Measurements from ENCODE around the gene TPSAB1. TPM values are rescaled to one million over a fixed set of nuclear protein-coding genes. Genes with fewer than 3 reads are reported as not detected.
A peak's percentile ranks its signal among the peaks of the same experiment; 100 is the strongest.

Gene TPSAB1
- total RNA-seq, 3 donors from 2014 or later, result 0.35 TPM; not detected in 2

- no peaks in the 10 kb centered on the region for H3K4me1 Mint-ChIP-seq (ENCODE audit: low read depth)
- DNase-seq (no peak), ATAC-seq (no peak)
- H3K4me3 Mint-ChIP-seq, result no peak overlapping the region
- no peaks in the 10 kb centered on the region for H3K36me3 Mint-ChIP-seq (ENCODE audit: insufficient read depth)
- no peaks in the 10 kb centered on the region for H3K9me3 Mint-ChIP-seq
- no peaks in the 10 kb centered on the region for H3K27me3 Mint-ChIP-seq (ENCODE audit: low read depth)
Measured at GRCh38 chr16:1216296-1216619, 24.2 kb upstream of the TPSAB1 start.

- no peaks in the 10 kb centered on the region for H3K9me3 Mint-ChIP-seq
- H3K4me1 Mint-ChIP-seq (ENCODE audit: low read depth), result no peaks in the 10 kb centered on the region
- DNase-seq (no peak), ATAC-seq (no peak)
- no peaks in the 10 kb centered on the region for H3K27me3 Mint-ChIP-seq (ENCODE audit: low read depth)
- H3K36me3 Mint-ChIP-seq (ENCODE audit: insufficient read depth), result no peaks in the 10 kb centered on the region
- no peak overlapping the region for H3K4me3 Mint-ChIP-seq
Measured at GRCh38 chr16:1216681-1217400, 23.7 kb upstream of the TPSAB1 start.

- no peak for ATAC-seq
- no peak overlapping the region for H3K4me3 Mint-ChIP-seq
- DNase-seq, result no peak
- no peaks in the 10 kb centered on the region for H3K9me3 Mint-ChIP-seq
- no peaks in the 10 kb centered on the region for H3K36me3 Mint-ChIP-seq (ENCODE audit: insufficient read depth)
- no peaks in the 10 kb centered on the region for H3K27me3 Mint-ChIP-seq (ENCODE audit: low read depth)
- H3K4me1 Mint-ChIP-seq (ENCODE audit: low read depth), result no peaks in the 10 kb centered on the region
Measured at GRCh38 chr16:1217526-1217925, 23.0 kb upstream of the TPSAB1 start.

GRCh38 chr16:1218061-1218929 lies 22.2 kb upstream of the TPSAB1 start:
- Mint-ChIP-seq H3K4me1 (ENCODE audit: low read depth) (no peaks in the 10 kb centered on the region), H3K4me3 (no peak overlapping the region), H3K9me3 (no peaks in the 10 kb centered on the region), H3K27me3 (ENCODE audit: low read depth) (no peaks in the 10 kb centered on the region), H3K36me3 (ENCODE audit: insufficient read depth) (no peaks in the 10 kb centered on the region)
- DNase-seq (no peak), ATAC-seq (no peak)

GRCh38 chr16:1218930-1219611 lies 21.4 kb upstream of the TPSAB1 start:
- ATAC-seq (no peak), DNase-seq (no peak)
- H3K4me1 Mint-ChIP-seq (ENCODE audit: low read depth), result no peaks in the 10 kb centered on the region
- no peaks in the 10 kb centered on the region for H3K36me3 Mint-ChIP-seq (ENCODE audit: insufficient read depth)
- H3K9me3 Mint-ChIP-seq, result no peaks in the 10 kb centered on the region
- no peak overlapping the region for H3K4me3 Mint-ChIP-seq
- peaks cover 2% of the 10 kb centered on the region for H3K27me3 Mint-ChIP-seq (ENCODE audit: low read depth)

- H3K36me3 Mint-ChIP-seq (ENCODE audit: insufficient read depth), result no peaks in the 10 kb centered on the region
- no peaks in the 10 kb centered on the region for H3K9me3 Mint-ChIP-seq
- H3K4me1 Mint-ChIP-seq (ENCODE audit: low read depth), result no peaks in the 10 kb centered on the region
- no peak overlapping the region for H3K4me3 Mint-ChIP-seq
- ATAC-seq (no peak), DNase-seq (no peak)
- peaks cover 2% of the 10 kb centered on the region for H3K27me3 Mint-ChIP-seq (ENCODE audit: low read depth)
Measured at GRCh38 chr16:1220098-1220728, 20.3 kb upstream of the TPSAB1 start.

GRCh38 chr16:1220841-1221627 lies 19.5 kb upstream of the TPSAB1 start:
- peaks cover 2% of the 10 kb centered on the region for H3K27me3 Mint-ChIP-seq (ENCODE audit: low read depth)
- no peaks in the 10 kb centered on the region for H3K36me3 Mint-ChIP-seq (ENCODE audit: insufficient read depth)
- ATAC-seq (no peak), DNase-seq (no peak)
- no peaks in the 10 kb centered on the region for H3K4me1 Mint-ChIP-seq (ENCODE audit: low read depth)
- no peaks in the 10 kb centered on the region for H3K9me3 Mint-ChIP-seq
- no peak overlapping the region for H3K4me3 Mint-ChIP-seq

- no peaks in the 10 kb centered on the region for H3K36me3 Mint-ChIP-seq (ENCODE audit: insufficient read depth)
Measured at GRCh38 chr16:1221628-1222552, 18.6 kb upstream of the TPSAB1 start.

GRCh38 chr16:1222553-1223354 lies 17.8 kb upstream of the TPSAB1 start:
- ATAC-seq, result no peak
- no peak overlapping the region for H3K4me3 Mint-ChIP-seq
- H3K27me3 Mint-ChIP-seq (ENCODE audit: low read depth), result peaks cover 5% of the 10 kb centered on the region
- DNase-seq, result no peak
- H3K4me1 Mint-ChIP-seq (ENCODE audit: low read depth), result no peaks in the 10 kb centered on the region
- no peaks in the 10 kb centered on the region for H3K36me3 Mint-ChIP-seq (ENCODE audit: insufficient read depth)
- H3K9me3 Mint-ChIP-seq, result no peaks in the 10 kb centered on the region

More at GRCh38 chr16:1221628-1222552, 18.6 kb upstream of the TPSAB1 start:
- ATAC-seq (no peak), DNase-seq (no peak)
- Mint-ChIP-seq H3K27me3 (ENCODE audit: low read depth) (peaks cover 2% of the 10 kb centered on the region), H3K9me3 (no peaks in the 10 kb centered on the region), H3K4me3 (no peak overlapping the region), H3K4me1 (ENCODE audit: low read depth) (no peaks in the 10 kb centered on the region)

GRCh38 chr16:1223355-1224214 lies 16.9 kb upstream of the TPSAB1 start:
- no peaks in the 10 kb centered on the region for H3K4me1 Mint-ChIP-seq (ENCODE audit: low read depth)
- no peaks in the 10 kb centered on the region for H3K36me3 Mint-ChIP-seq (ENCODE audit: insufficient read depth)
- H3K9me3 Mint-ChIP-seq, result no peaks in the 10 kb centered on the region
- H3K27me3 Mint-ChIP-seq (ENCODE audit: low read depth), result peaks cover 5% of the 10 kb centered on the region
- ATAC-seq (no peak), DNase-seq (peak; percentile 4)
- H3K4me3 Mint-ChIP-seq, result no peak overlapping the region

GRCh38 chr16:1224558-1224957 lies 15.9 kb upstream of the TPSAB1 start:
- H3K36me3 Mint-ChIP-seq (ENCODE audit: insufficient read depth), result no peaks in the 10 kb centered on the region
- H3K4me3 Mint-ChIP-seq, result no peak overlapping the region
- H3K4me1 Mint-ChIP-seq (ENCODE audit: low read depth), result no peaks in the 10 kb centered on the region
- peaks cover 5% of the 10 kb centered on the region for H3K27me3 Mint-ChIP-seq (ENCODE audit: low read depth)
- H3K9me3 Mint-ChIP-seq, result no peaks in the 10 kb centered on the region
- ATAC-seq (no peak), DNase-seq (peak; percentile 2)

- no peak for ATAC-seq
- H3K36me3 Mint-ChIP-seq (ENCODE audit: insufficient read depth), result no peaks in the 10 kb centered on the region
- peaks cover 5% of the 10 kb centered on the region for H3K27me3 Mint-ChIP-seq (ENCODE audit: low read depth)
- no peak within 1 kb of the TSS for H3K4me3 Mint-ChIP-seq
- peak; percentile 3 for DNase-seq
- no peaks in the 10 kb centered on the region for H3K4me1 Mint-ChIP-seq (ENCODE audit: low read depth)
- no peaks in the 10 kb centered on the region for H3K9me3 Mint-ChIP-seq
Measured at GRCh38 chr16:1225051-1225451, 15.5 kb upstream of the TPSAB1 start, which contains the start of gene TPSG1. TPSG1 (minus strand) TSS chr16:1225268; CDS start chr16:1225252, 16 bp downstream.
